GM12878 (cell line): ENCODE results near the gene NRG3. TPM values are rescaled to one million over a fixed set of nuclear protein-coding genes. Genes with fewer than 3 reads are reported as not detected.

ENCODE experiments used
- ATAC-seq: fragments of 200-7000 bp; cut with Tn5 transposase; 3 replicates; pipeline ENCODE4 v1.9.1; 2020; ENCODE audit warnings: mild to moderate bottlenecking, moderate library complexity
- BruUV-seq: library from RNA; stranded (reverse); fragments of 400-500 nt; replicated peaks from 2 replicates; lab custom pipeline; 2021; lab: Mats Ljungman, UMichigan
- CTCF ChIA-PET: fragments of 300-600 bp; sonication (Branson Sonifier 250); formaldehyde crosslinking; extraction: SDS; loops from one replicate; lab custom pipeline; 2021; ENCODE audit warnings: inconsistent platforms; lab: Yijun Ruan, JAX
- POLR2A ChIA-PET: fragments of 350-600 bp; formaldehyde crosslinking; extraction: SDS; loops from one replicate; lab custom pipeline; 2021; ENCODE audit warnings: inconsistent platforms; lab: Charles Lee
- RAD21 ChIA-PET: fragments of 300-600 bp; sonication (Branson Sonifier 250); formaldehyde crosslinking; loops from one replicate; lab custom pipeline; 2023; ENCODE audit warnings: antibody characterized with exemption; ENCODE audit not compliant: unreplicated experiment; lab: Charles Lee
- SMC1A ChIA-PET: fragments of 300-600 bp; sonication (Branson Sonifier 250); formaldehyde crosslinking; loops from one replicate; lab custom pipeline; 2023; ENCODE audit not compliant: unreplicated experiment, uncharacterized antibody; lab: Charles Lee
- DNase-seq: peaks from one replicate; pipeline ENCODE4 v3.0.0-alpha.2; 2011; ENCODE audit warnings: low read depth, low spot score
- FAIRE-seq: peaks from 3 replicates; lab custom pipeline; 2011; peaks lifted over from hg19 to GRCh38; lab: Jason Lieb, UNC
- H2AFZ ChIP-seq: 2 replicates; pipeline ENCODE4 v1.6.0; 2011; ENCODE audit warnings: low read depth, low read length, control low read depth; ENCODE audit not compliant: control insufficient read depth
- H3K27ac ChIP-seq: 2 replicates; pipeline ENCODE4 v1.5.1; 2011; ENCODE audit warnings: control low read depth; ENCODE audit not compliant: control insufficient read depth, insufficient read depth
- H3K27me3 ChIP-seq, 2 experiments: replicated peaks in 1 of 2; 2 replicates each; pipeline versions ENCODE4 v1.6.0 to v1.6.1; 2011; ENCODE audit warnings: low read length in 1 of 2; ENCODE audit not compliant: control insufficient read depth in 2 of 2, insufficient read depth in 2 of 2
- H3K36me3 ChIP-seq, 2 experiments: 2 replicates each; pipeline ENCODE4 v1.5.1; 2011; ENCODE audit warnings: low read length in 1 of 2; ENCODE audit not compliant: control insufficient read depth in 2 of 2, insufficient read depth in 2 of 2
- H3K4me1 ChIP-seq: 2 replicates; pipeline ENCODE4 v1.6.1; 2011; ENCODE audit warnings: mild to moderate bottlenecking, low read length, moderate library complexity, mixed read lengths; ENCODE audit not compliant: control insufficient read depth, insufficient read depth
- H3K4me2 ChIP-seq: 2 replicates; pipeline ENCODE4 v1.6.0; 2011; ENCODE audit warnings: control low read depth; ENCODE audit not compliant: control insufficient read depth, insufficient read depth
- H3K4me3 ChIP-seq: fragments of 200-600 bp; sonication (generic); 2 replicates; pipeline ENCODE4 v1.5.1; 2016
- H3K79me2 ChIP-seq: 2 replicates; pipeline ENCODE4 v1.6.0; 2011; ENCODE audit warnings: low read length; ENCODE audit not compliant: control insufficient read depth, insufficient read depth
- H3K9ac ChIP-seq: 2 replicates; pipeline ENCODE4 v1.8.0; 2011; ENCODE audit warnings: low read length, control low read depth, mixed read lengths; ENCODE audit not compliant: control insufficient read depth, insufficient read depth
- H3K9me3 ChIP-seq: replicated peaks from 3 replicates; pipeline ENCODE4 v1.5.1; 2011; ENCODE audit warnings: mild to moderate bottlenecking, low read length; ENCODE audit not compliant: control insufficient read depth, insufficient read depth
- H4K20me1 ChIP-seq: 2 replicates; pipeline ENCODE4 v1.6.0; 2011; ENCODE audit not compliant: control insufficient read depth, insufficient read depth
- BACH1 ChIP-seq: fragments of 450-650 bp; IDR thresholded peaks from 2 replicates; pipeline ENCODE4 v1.6.1; 2017; ENCODE audit warnings: mild to moderate bottlenecking, borderline replicate concordance
- BHLHE40 ChIP-seq, 2 experiments: fragments of 450-650 bp in 1 of 2; IDR thresholded peaks; 2 replicates each; pipeline ENCODE4 v1.6.1; 2011 to 2017; ENCODE audit warnings: low read depth in 2 of 2, borderline replicate concordance in 1 of 2, improper control_type of control experiment in 1 of 2, low read length in 1 of 2, mild to moderate bottlenecking in 1 of 2
- CBX3 ChIP-seq: fragments of 200-600 bp; sonication (generic); IDR thresholded peaks from 2 replicates; pipeline ENCODE4 v1.6.1; 2016; ENCODE audit warnings: low read depth, borderline replicate concordance
- CEBPB ChIP-seq, 2 experiments: fragments of 150-350 bp in 1 of 2; IDR thresholded peaks; 2 replicates each; pipeline ENCODE4 v1.6.1; 2012 to 2014; ENCODE audit warnings: low read depth in 2 of 2, low read length in 2 of 2, borderline replicate concordance in 1 of 2, inconsistent platforms in 1 of 2
- MLLT1 ChIP-seq: fragments of 450-650 bp; IDR thresholded peaks from 2 replicates; pipeline ENCODE4 v1.6.1; 2016; ENCODE audit warnings: mild to moderate bottlenecking
- MXI1 ChIP-seq: fragments of 150-350 bp; IDR thresholded peaks from 2 replicates; pipeline ENCODE4 v1.6.1; 2011; ENCODE audit warnings: low read depth, mild to moderate bottlenecking, inconsistent platforms, low read length, improper control_type of control experiment
- NFYB ChIP-seq: IDR thresholded peaks from 2 replicates; pipeline ENCODE4 v1.6.1; 2011; ENCODE audit warnings: low read depth, mild to moderate bottlenecking, low read length, improper control_type of control experiment, moderate library complexity; ENCODE audit not compliant: insufficient read depth
- PBX3 ChIP-seq: IDR thresholded peaks from 2 replicates; pipeline ENCODE4 v1.6.1; 2011; ENCODE audit warnings: mild to moderate bottlenecking, low read depth, low read length, moderate library complexity; ENCODE audit not compliant: insufficient replicate concordance
- PML ChIP-seq: IDR thresholded peaks from 2 replicates; pipeline ENCODE4 v1.6.1; 2012; ENCODE audit warnings: low read length, inconsistent platforms
- POLR2A ChIP-seq: IDR thresholded peaks from 2 replicates; pipeline ENCODE4 v1.6.1; 2011; ENCODE audit warnings: low read depth, mild to moderate bottlenecking, low read length
- ZBTB33 ChIP-seq: fragments of 450-650 bp; IDR thresholded peaks from 2 replicates; pipeline ENCODE4 v1.6.1; 2017; ENCODE audit warnings: mild to moderate bottlenecking
- WGBS: methylation state at CpG from one replicate; pipeline ENCODE4 v1.1.6; 2016; ENCODE audit warnings: low lambda C conversion rate; ENCODE audit not compliant: insufficient replicate concordance, insufficient coverage; ENCODE audit errors: missing lambda C conversion rate; 5-methylcytosine and 5-hydroxymethylcytosine counted together
- in situ Hi-C: fragments of 300-500 bp; cut with MboI; formaldehyde crosslinking; loops from 9 replicates; pipeline ENCODE4 v1.14.3; 2018; ENCODE audit warnings: mixed read lengths
- intact Hi-C: fragments of 100-400 bp; cut with micrococcal nuclease; formaldehyde crosslinking; loops from one replicate; pipeline ENCODE4 v1.14.2; 2022; ENCODE audit not compliant: unreplicated experiment
- polyA plus RNA-seq, 11 experiments: library from polyadenylated mRNA; depleted of rRNA in 4 of 11; unstranded in 6 of 11; stranded (reverse) in 5 of 11; fragments of >200 nt; fragmentation: Nextera tagmentation in 4 of 11; fragmentation: Illumina TruSeq in 1 of 11; extraction: Ambion mirVana in 4 of 11; extraction: Trizol in 1 of 11; gene quantifications; 1 replicate in 1 of 11; 2 replicates in 10 of 11; pipeline versions ENCODE4 v1.2.1 to v1.2.3, GENCODE V29; 2011 to 2016; ENCODE audit warnings: inconsistent platforms in 2 of 11, missing spikeins in 2 of 11, low read depth in 1 of 11
- total RNA-seq, 4 experiments: library from RNA; depleted of rRNA in 3 of 4; stranded (reverse); fragments of >200 nt in 3 of 4; fragmentation: Illumina TruSeq in 1 of 4; extraction: Trizol in 1 of 4; gene quantifications; 2 replicates each; pipeline versions ENCODE4 v1.2.1 to v1.2.3, GENCODE V29; 2013 to 2021
- TF ChIP-seq, protein P1 (sequence below): IDR thresholded peaks from 2 replicates; pipeline ENCODE4 v1.6.1; 2012; ENCODE audit warnings: low read depth, low read length, improper control_type of control experiment
- TF ChIP-seq, protein P2 (sequence below), 3 experiments: IDR thresholded peaks in 2 of 3; conservative IDR thresholded peaks in 1 of 3; 2 replicates each; pipeline ENCODE4 v1.5.1; 2011; ENCODE audit warnings: low read depth in 3 of 3, low read length in 3 of 3, mild to moderate bottlenecking in 3 of 3, control low read depth in 2 of 3, moderate library complexity in 2 of 3, inconsistent platforms in 1 of 3, mixed read lengths in 1 of 3; ENCODE audit not compliant: control insufficient read depth in 2 of 3, insufficient read depth in 1 of 3; ENCODE audit errors: extremely low read depth in 1 of 3

The NRG3 gene
- total and polyA plus RNA-seq, 10 of the 15 experiments (the other 5 are each of a cell fraction or from before 2014, with no cell fraction given): 0.03 to 0.41 (median 0.17) TPM; not detected in 3

DNA sequence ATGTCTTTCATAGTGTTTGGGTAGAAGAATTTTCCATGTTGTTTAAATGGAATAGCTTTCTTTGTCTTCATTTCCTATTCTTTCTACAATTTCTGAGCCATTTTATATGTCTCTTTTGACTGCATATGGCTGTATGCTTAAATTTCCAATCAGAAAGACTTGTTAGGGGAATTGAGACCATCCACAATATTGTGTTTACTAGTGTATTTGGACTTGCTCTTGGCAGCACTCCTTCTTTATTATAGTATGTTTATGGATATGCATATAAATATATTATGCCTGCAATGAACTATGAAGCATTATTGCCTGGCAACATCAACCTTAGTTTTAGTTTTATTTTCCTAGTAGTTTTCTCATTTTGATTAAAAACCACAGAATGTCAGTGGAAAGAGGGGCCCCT is 92.7 kb downstream of the NRG3 start (continued):
- TF ChIP-seq, protein P1, sequence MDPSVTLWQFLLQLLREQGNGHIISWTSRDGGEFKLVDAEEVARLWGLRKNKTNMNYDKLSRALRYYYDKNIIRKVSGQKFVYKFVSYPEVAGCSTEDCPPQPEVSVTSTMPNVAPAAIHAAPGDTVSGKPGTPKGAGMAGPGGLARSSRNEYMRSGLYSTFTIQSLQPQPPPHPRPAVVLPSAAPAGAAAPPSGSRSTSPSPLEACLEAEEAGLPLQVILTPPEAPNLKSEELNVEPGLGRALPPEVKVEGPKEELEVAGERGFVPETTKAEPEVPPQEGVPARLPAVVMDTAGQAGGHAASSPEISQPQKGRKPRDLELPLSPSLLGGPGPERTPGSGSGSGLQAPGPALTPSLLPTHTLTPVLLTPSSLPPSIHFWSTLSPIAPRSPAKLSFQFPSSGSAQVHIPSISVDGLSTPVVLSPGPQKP: no peak

- Histone ChIP-seq H3K4me1 (no peaks in the 10 kb centered on the region), H3K27ac (no peak overlapping the region), H3K9ac (no peak overlapping the region), H3K9me3 (no peaks in the 10 kb centered on the region), H3K4me3 (no peak overlapping the region), H2AFZ (no peak overlapping the region), H3K4me2 (no peak overlapping the region), H4K20me1 (no peaks in the 10 kb centered on the region), H3K79me2 (no peaks in the 10 kb centered on the region), H3K27me3 (no peaks in the 10 kb centered on the region), H3K36me3 (no peaks in the 10 kb centered on the region)
- FAIRE-seq (no peak), DNase-seq (no peak), ATAC-seq (no peak)
- ChIA-PET POLR2A (no interaction called here), RAD21 (no interaction called here), CTCF (no interaction called here), SMC1A (no interaction called here)
- in situ Hi-C loops (no loop called here), intact Hi-C loops (no loop called here)
- WGBS: 0% methylated on average over 2 of the region's 2 CpGs
- BruUV-seq: no TSS peak
- no peak for TF ChIP-seq ZBTB33
- TF ChIP-seq NFYB: no peak
- no peak for TF ChIP-seq BACH1
- no peak for TF ChIP-seq CBX3
- no peak for TF ChIP-seq MLLT1
- no peak for TF ChIP-seq PML
- no peak for TF ChIP-seq PBX3
- TF ChIP-seq POLR2A: no peak
- no peak for TF ChIP-seq MXI1
- TF ChIP-seq BHLHE40 (IDR thresholded peaks at IDR 0.05; ENCODE audit: borderline replicate concordance in 1 of 2, low read depth in 2 of 2, low read length in 1 of 2): no peak
- no peak for TF ChIP-seq CEBPB (IDR thresholded peaks at IDR 0.05; ENCODE audit: borderline replicate concordance in 1 of 2, low read depth in 2 of 2, low read length in 2 of 2)
- TF ChIP-seq, protein P1: no peak
- TF ChIP-seq, protein P2, sequence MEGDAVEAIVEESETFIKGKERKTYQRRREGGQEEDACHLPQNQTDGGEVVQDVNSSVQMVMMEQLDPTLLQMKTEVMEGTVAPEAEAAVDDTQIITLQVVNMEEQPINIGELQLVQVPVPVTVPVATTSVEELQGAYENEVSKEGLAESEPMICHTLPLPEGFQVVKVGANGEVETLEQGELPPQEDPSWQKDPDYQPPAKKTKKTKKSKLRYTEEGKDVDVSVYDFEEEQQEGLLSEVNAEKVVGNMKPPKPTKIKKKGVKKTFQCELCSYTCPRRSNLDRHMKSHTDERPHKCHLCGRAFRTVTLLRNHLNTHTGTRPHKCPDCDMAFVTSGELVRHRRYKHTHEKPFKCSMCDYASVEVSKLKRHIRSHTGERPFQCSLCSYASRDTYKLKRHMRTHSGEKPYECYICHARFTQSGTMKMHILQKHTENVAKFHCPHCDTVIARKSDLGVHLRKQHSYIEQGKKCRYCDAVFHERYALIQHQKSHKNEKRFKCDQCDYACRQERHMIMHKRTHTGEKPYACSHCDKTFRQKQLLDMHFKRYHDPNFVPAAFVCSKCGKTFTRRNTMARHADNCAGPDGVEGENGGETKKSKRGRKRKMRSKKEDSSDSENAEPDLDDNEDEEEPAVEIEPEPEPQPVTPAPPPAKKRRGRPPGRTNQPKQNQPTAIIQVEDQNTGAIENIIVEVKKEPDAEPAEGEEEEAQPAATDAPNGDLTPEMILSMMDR (IDR thresholded peaks at IDR 0.05 in 2 of 3, conservative IDR thresholded peaks at IDR 0.05 in 1 of 3; ENCODE audit: control insufficient read depth in 2 of 3, extremely low read depth in 1 of 3, insufficient read depth in 1 of 3, low read depth in 3 of 3, low read length in 3 of 3): no peak
Observed at GRCh38 chr10:81969136-81969535, 94.1 kb downstream of the NRG3 start.
